ENCODE data around the gene LPAR1.

The LPAR1 gene

GRCh38 chr9:111001526-111001925 is 36.7 kb downstream of the LPAR1 start:
- no peak for DNase-seq (ENCODE audit: low read depth, low spot score)

DNA sequence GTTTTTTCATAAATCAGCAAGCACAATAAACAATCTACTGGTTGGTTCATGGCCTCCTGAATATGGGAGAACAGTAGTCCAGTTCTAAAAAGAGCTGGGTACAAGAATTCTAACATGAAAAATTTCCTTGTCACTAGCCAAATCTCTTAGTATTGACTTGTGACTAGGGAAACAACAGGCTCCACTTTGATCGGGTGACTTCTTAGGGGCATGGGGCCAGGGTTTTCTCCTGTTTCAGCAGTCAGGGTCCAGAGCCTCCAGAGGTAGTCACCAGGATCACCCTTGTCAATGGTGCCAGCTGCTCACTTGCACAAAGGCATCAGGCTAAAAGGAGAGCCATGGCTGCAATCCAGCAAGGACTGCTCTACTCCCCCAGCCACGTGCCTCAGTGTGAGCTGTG is 38.1 kb downstream of the LPAR1 start:
- DNase-seq (ENCODE audit: low read depth, low spot score) = no peak

- DNase-seq (ENCODE audit: low read depth, low spot score) = no peak
Measured at GRCh38 chr9:110999379-110999778, 38.9 kb downstream of the LPAR1 start.

DNA sequence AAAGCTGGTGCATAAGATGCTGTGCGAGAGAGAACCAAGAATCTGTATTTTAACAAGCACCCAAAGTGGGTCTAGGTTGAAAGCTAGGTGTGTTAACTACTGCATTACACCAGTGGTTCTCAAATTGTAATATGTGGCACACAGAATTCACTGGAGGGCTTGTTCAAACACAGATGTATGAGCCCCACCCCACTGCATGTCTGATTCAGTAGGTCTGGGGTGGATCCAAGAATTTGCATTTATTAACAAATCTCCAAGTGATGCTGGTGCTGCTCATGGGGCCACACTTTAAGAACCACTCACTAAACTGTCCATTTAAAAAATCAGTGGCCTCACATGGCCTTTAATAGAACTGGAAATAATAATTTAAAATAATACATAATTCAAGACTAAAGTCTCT is 40.4 kb downstream of the LPAR1 start:
- DNase-seq (ENCODE audit: low read depth, low spot score) = no peak

DNA sequence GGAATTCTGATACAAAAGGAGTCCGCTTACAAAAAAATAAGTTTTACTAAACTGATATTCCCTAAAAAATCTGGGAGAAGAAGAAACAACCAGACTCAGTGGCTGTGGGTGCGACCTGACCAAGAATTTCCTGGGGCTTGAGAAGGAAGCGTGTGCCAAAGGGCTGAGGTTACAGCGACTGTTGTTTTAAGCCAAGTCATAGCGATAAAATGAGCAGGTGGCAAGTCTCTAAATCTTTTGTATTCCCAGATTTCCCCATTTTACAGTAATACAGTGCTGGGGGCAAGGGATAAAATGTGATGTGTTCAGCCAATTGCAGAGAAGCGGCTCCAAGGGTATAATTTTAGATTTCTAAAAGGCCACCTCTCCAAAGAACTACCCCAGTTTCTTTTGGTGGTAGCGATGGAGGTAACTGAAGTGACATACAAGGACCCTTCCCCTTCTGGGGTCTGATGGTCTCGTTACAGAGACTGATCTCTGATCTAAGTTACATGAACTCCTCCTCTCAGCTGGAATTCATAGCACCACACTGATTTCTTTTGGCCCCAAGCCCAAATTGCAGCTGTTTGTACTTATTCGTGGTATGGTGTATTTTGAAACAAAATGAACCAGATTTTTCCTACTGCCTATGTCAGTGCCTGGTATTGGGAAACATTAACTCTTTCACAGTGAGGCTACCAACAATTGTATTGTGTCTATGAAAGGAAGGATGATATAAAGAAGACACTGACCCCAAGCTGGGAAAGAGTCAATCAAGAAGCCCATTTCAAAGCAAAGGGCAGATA is 41.6 kb downstream of the LPAR1 start:
- DNase-seq (ENCODE audit: low read depth, low spot score) = no peak

DNA sequence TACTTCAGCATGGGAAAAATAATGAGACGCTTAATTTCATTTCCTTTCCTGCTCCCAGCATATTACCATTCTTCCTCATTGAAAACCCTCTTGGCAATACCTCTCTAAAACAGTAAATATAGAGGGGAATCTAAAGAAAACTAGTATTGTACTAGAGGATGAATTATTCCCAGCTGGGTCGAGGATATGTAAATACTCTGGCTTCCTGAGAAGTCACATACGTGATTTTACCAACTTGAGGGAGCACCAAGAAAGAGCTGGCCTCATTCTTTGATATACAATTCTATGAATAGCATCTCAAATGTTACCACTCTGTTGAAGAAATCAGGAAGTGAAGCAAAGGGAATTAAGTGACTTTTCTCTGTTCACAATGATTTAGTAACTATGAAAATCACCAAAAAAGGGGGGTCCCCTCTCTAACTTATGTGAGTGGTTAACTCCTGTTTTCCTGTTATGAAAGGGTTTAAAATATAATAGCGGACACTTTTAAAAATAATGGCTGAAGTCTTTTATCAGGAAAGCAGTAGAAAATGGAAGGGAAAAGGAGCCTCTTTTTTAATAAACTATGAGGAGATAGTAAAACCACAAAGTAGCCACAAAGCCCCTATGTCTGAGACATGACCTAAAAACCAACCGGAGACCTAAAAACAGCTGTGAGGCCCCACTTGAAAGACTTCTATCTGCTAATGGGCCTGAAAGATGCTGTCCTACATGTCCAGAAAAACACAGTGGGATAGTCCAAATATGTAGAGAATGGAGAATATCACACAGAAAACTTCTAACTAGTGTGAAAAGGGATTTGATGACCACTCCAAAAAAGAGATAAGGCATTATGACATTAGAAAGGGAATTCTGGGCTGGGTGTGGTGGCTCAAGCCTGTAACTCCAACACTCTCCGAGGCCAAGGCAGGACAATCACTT is 42.6 kb downstream of the LPAR1 start:
- no peak for DNase-seq (ENCODE audit: low read depth, low spot score)

DNA sequence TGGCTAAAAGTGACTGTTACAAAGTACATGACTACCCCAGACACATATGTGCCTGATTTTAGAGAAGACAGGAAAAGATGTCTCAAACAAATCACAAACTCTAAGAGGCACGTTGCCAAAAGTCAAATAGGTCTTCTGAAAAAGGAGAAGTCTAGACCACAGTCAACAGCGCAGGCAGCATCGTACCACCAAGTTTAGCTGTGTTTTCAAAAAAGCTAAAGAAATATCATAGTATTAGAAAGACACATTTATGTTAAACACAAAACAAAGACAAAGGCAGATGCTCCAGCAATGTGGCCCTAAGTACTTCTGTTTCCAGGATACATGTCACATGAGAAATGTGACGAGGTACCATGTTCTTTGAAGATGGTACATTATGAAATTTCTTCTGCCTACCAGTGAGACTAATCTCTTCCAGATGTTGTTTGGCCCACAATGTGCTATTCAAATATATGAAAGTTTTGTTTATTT is 43.5 kb downstream of the LPAR1 start:
- DNase-seq (ENCODE audit: low read depth, low spot score) = no peak

- DNase-seq (ENCODE audit: low read depth, low spot score) = no peak
Measured at GRCh38 chr9:110990481-110990880, 47.8 kb downstream of the LPAR1 start.

- no peak for DNase-seq (ENCODE audit: low read depth, low spot score)
Measured at GRCh38 chr9:110986529-110986928, 51.7 kb downstream of the LPAR1 start.

DNA sequence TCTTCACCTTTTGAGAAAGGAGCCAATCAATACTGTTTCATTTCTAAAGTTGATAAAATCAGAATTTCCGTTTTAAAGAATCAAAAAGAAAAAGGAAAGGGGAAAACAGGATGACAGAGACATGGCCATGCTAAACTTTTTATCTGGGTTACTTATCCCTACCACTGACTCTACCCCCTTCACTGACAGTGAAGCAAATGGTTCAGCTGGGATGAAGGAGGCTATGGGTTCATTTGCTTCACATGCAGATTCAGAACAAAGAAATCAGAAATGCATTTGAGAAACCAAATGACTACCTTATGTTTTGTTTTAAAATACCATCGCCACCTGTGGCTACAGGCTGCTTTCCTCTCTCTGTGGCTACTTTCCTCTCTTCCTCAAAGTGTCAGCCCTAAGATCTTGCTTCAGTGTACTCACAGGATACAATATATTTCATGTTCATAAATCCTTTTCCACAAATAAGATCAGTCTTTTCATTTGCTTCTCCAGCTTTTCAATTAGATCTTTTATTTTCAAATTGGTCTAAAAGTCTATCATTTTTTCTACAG is 53.3 kb downstream of the LPAR1 start:
- no peak for DNase-seq (ENCODE audit: low read depth, low spot score)

- no peak for DNase-seq (ENCODE audit: low read depth, low spot score)
Measured at GRCh38 chr9:110980261-110980660, 58.0 kb downstream of the LPAR1 start.

GRCh38 chr9:110979636-110980035 is 58.6 kb downstream of the LPAR1 start:
- no peak for DNase-seq (ENCODE audit: low read depth, low spot score)

DNA sequence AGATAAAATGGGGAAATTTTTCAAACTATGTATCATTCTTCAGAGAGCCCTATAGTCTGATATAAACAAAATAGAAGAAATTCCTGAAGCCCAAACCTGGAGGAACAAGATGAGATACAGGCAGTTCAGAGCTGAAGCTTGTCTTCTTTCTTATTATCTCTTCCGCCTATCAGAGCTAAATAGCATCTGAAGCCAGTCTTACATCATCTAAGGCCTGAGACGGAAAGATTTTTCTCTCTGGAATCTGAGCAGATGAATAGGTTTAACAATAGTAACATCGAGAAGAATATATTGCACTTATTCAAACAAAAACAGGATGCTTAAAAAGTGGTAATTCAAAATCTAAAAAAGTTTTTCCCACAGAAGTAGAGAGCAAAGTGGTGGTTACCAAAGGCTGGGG is 59.8 kb downstream of the LPAR1 start:
- DNase-seq (ENCODE audit: low read depth, low spot score) = no peak

DNA sequence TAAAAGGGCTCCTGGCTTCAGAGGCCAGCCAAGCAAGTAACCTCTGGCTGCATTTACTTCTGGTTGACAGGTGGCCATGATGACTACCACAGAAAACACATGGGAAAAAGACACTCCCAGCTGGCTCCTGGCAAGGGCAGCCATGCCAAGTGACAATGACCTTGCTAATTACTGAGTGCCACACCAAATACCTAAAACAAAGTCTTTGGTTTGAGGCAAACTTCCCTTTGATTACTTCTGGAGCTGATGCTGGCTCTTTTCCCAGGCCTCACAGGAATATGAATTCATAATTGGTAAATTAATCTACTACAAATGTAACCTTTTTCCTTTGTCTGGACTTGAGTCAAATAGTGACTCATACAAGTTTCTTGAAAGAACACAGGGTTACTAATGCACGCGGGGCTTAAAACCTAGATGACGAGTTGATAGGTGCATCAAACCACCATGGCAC is 61.0 kb downstream of the LPAR1 start:
- DNase-seq (ENCODE audit: low read depth, low spot score) = no peak

- DNase-seq (ENCODE audit: low read depth, low spot score) = no peak
Measured at GRCh38 chr9:110975969-110976368, 62.3 kb downstream of the LPAR1 start.

- DNase-seq (ENCODE audit: low read depth, low spot score) = no peak
Measured at GRCh38 chr9:110975278-110975677, 63.0 kb downstream of the LPAR1 start.

GRCh38 chr9:110971705-110972104 is 66.6 kb downstream of the LPAR1 start:
- DNase-seq (ENCODE audit: low read depth, low spot score) = no peak

- DNase-seq (ENCODE audit: low read depth, low spot score) = no peak
Measured at GRCh38 chr9:110971234-110971633, 67.0 kb downstream of the LPAR1 start.

DNA sequence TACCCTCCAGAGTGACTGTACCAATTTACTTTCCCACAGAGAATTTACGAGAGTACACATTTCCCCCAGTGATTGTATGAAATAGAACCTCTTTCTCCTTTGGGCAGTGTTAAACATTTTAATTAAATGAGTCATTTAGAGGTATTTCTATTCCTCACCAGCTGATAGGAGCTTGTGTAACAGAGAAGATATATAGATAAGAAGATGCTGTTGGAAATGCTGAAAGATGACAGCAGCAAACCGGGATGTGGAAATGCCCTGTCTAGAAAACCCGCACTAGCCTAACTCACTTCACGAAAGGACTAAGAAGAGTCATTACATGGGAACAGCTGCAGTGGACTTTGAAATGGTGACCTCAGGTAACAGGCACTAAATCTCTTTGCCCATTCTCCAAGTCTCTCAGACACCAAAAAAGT is 68.3 kb downstream of the LPAR1 start:
- DNase-seq (ENCODE audit: low read depth, low spot score) = no peak

- no peak for DNase-seq (ENCODE audit: low read depth, low spot score)
Measured at GRCh38 chr9:110968096-110968495, 70.2 kb downstream of the LPAR1 start.

- DNase-seq (ENCODE audit: low read depth, low spot score) = no peak
Measured at GRCh38 chr9:110967196-110967595, 71.1 kb downstream of the LPAR1 start.

- no peak for DNase-seq (ENCODE audit: low read depth, low spot score)
Measured at GRCh38 chr9:110960288-110960687, 78.0 kb downstream of the LPAR1 start.
